HCT116 (cell line): ENCODE data around the gene ITGAV. TPM values are rescaled to one million over a fixed set of nuclear protein-coding genes. Genes with fewer than 3 reads are reported as not detected.

Experiments used
- ATAC-seq: fragments of 200-7000 bp; cut with Tn5 transposase; 2 replicates; pipeline ENCODE4 v1.9.1; 2020; ENCODE audit warnings: mild to moderate bottlenecking, moderate library complexity
- BruUV-seq: library from RNA; stranded (reverse); fragments of 400-500 nt; replicated peaks from 2 replicates; lab custom pipeline; 2021; lab: Mats Ljungman, UMichigan
- CTCF ChIA-PET: fragments of 300-600 bp; sonication (Branson Sonifier 250); formaldehyde crosslinking; loops from one replicate; lab custom pipeline; 2021; ENCODE audit warnings: antibody characterized with exemption; lab: Charles Lee
- POLR2A ChIA-PET: fragments of 300-600, 350-600 bp; sonication (Branson Sonifier 250); formaldehyde crosslinking; loops from one replicate; lab custom pipeline; 2021; ENCODE audit warnings: antibody characterized with exemption; lab: Charles Lee
- RAD21 ChIA-PET, 2 experiments: fragments of 300-600 bp; sonication (Branson Sonifier 250); formaldehyde crosslinking; loops; one replicate each; lab custom pipeline; 2023; ENCODE audit warnings: low total read pairs in 2 of 2; ENCODE audit not compliant: uncharacterized antibody in 2 of 2, unreplicated experiment in 2 of 2, low non-redundant PET in 1 of 2; lab: Charles Lee
- DNase-seq: peaks from one replicate; pipeline ENCODE4 v3.0.0-alpha.2; 2010; ENCODE audit warnings: low read depth, low spot score
- H2AFZ ChIP-seq: fragments of 200-600 bp; shearing (Covaris generic), sonication (generic); 2 replicates; pipeline ENCODE4 v1.6.1; 2017; ENCODE audit warnings: low read depth, mixed run types, mixed read lengths, antibody characterized with exemption, low read length; ENCODE audit not compliant: poor library complexity, severe bottlenecking
- H3K27ac ChIP-seq: 2 replicates; pipeline ENCODE4 v1.5.1; 2012; ENCODE audit warnings: low read depth, low read length
- H3K27me3 ChIP-seq: fragments of 200-600 bp; sonication (generic); 2 replicates; pipeline ENCODE4 v1.6.1; 2016; ENCODE audit warnings: mixed run types, low read length, mixed read lengths; ENCODE audit not compliant: insufficient read depth
- H3K36me3 ChIP-seq, 2 experiments: fragments of 200-500 bp in 1 of 2; fragments of 200-600 bp in 1 of 2; sonication (Bioruptor generic) in 1 of 2; sonication (generic) in 1 of 2; 2 replicates each; pipeline versions ENCODE4 v1.5.1 to v1.6.1; 2014 to 2016; ENCODE audit warnings: low read length in 2 of 2, inconsistent platforms in 1 of 2, mixed read lengths in 1 of 2, mixed run types in 1 of 2; ENCODE audit not compliant: insufficient read depth in 2 of 2, control insufficient read depth in 1 of 2
- H3K4me1 ChIP-seq, 2 experiments: fragments of 200-600 bp in 1 of 2; sonication (generic) in 1 of 2; 2 replicates each; pipeline versions ENCODE4 v1.5.1 to v1.6.1; 2012 to 2017; ENCODE audit warnings: low read length in 2 of 2, inconsistent platforms in 1 of 2, mild to moderate bottlenecking in 1 of 2, mixed read lengths in 1 of 2, mixed run types in 1 of 2, moderate library complexity in 1 of 2; ENCODE audit not compliant: insufficient read depth in 2 of 2, control insufficient read depth in 1 of 2
- H3K4me2 ChIP-seq: fragments of 200-600 bp; sonication (generic); 2 replicates; pipeline ENCODE4 v1.6.1; 2017; ENCODE audit warnings: mixed run types, low read length, mixed read lengths
- H3K4me3 ChIP-seq, 2 experiments: fragments of 200-600 bp in 1 of 2; sonication (generic) in 1 of 2; replicated peaks in 1 of 2; 2 replicates each; pipeline ENCODE4 v1.5.1; 2011 to 2016; ENCODE audit warnings: low read length in 2 of 2, control low read depth in 1 of 2, low read depth in 1 of 2, mild to moderate bottlenecking in 1 of 2, mixed read lengths in 1 of 2, mixed run types in 1 of 2
- H3K79me2 ChIP-seq: fragments of 200-600 bp; sonication (generic); 2 replicates; pipeline ENCODE4 v1.6.1; 2017; ENCODE audit warnings: mild to moderate bottlenecking, mixed run types, low read length, moderate library complexity, mixed read lengths; ENCODE audit not compliant: insufficient read depth
- H3K9ac ChIP-seq: fragments of 200-600 bp; sonication (generic); 2 replicates; pipeline ENCODE4 v1.6.1; 2016; ENCODE audit warnings: low read length, mixed read lengths
- H3K9me2 ChIP-seq: fragments of 200-600 bp; sonication (generic), shearing (Covaris generic); 2 replicates; pipeline ENCODE4 v1.6.1; 2017; ENCODE audit warnings: mixed run types, mild to moderate bottlenecking, moderate library complexity; ENCODE audit not compliant: insufficient read depth
- H3K9me3 ChIP-seq, 2 experiments: fragments of 200-500 bp in 1 of 2; fragments of 200-600 bp in 1 of 2; sonication (Bioruptor generic) in 1 of 2; sonication (generic) in 1 of 2; 2 replicates each; pipeline ENCODE4 v1.6.1; 2014 to 2017; ENCODE audit warnings: low read length in 2 of 2, mixed read lengths in 2 of 2, inconsistent platforms in 1 of 2, low read depth in 1 of 2, mild to moderate bottlenecking in 1 of 2, mixed run types in 1 of 2, moderate library complexity in 1 of 2; ENCODE audit not compliant: control insufficient read depth in 1 of 2, insufficient read depth in 1 of 2
- H4K20me1 ChIP-seq: fragments of 200-600 bp; sonication (generic), shearing (Covaris generic); 2 replicates; pipeline ENCODE4 v1.6.1; 2017; ENCODE audit warnings: mixed run types, mild to moderate bottlenecking, moderate library complexity; ENCODE audit not compliant: insufficient read depth
- CBX3 ChIP-seq: IDR thresholded peaks from 2 replicates; pipeline ENCODE4 v1.6.1; 2012; ENCODE audit warnings: low read depth
- CEBPB ChIP-seq: IDR thresholded peaks from 2 replicates; pipeline ENCODE4 v1.6.1; 2012; ENCODE audit warnings: low read depth
- ELF1 ChIP-seq: IDR thresholded peaks from 2 replicates; pipeline ENCODE4 v1.6.1; 2012; ENCODE audit warnings: low read depth, borderline replicate concordance
- EZH2phosphoT487 ChIP-seq: fragments of 200-600 bp; IDR thresholded peaks from 2 replicates; pipeline ENCODE4 v1.6.1; 2018; ENCODE audit warnings: antibody characterized with exemption, borderline replicate concordance
- FOSL1 ChIP-seq: IDR thresholded peaks from 2 replicates; pipeline ENCODE4 v1.6.1; 2012; ENCODE audit warnings: low read depth
- JUND ChIP-seq: IDR thresholded peaks from 2 replicates; pipeline ENCODE4 v1.6.1; 2012
- POLR2A ChIP-seq: IDR thresholded peaks from 2 replicates; pipeline ENCODE4 v1.7.0; 2011; ENCODE audit warnings: borderline replicate concordance; ENCODE audit not compliant: insufficient read depth, insufficient read length; ENCODE audit errors: extremely low read depth
- RAD21 ChIP-seq: IDR thresholded peaks from 2 replicates; pipeline ENCODE4 v1.6.1; 2012; ENCODE audit warnings: low read depth, mild to moderate bottlenecking
- SIN3A ChIP-seq: IDR thresholded peaks from 2 replicates; pipeline ENCODE4 v1.6.1; 2012; ENCODE audit warnings: low read depth
- SP1 ChIP-seq: IDR thresholded peaks from 2 replicates; pipeline ENCODE4 v1.6.1; 2012; ENCODE audit warnings: low read depth
- SRF ChIP-seq: IDR thresholded peaks from 2 replicates; pipeline ENCODE4 v1.6.1; 2012; ENCODE audit warnings: low read depth
- TCF7L2 ChIP-seq: IDR thresholded peaks from 2 replicates; pipeline ENCODE4 v1.7.0; 2011; ENCODE audit warnings: borderline replicate concordance, inconsistent platforms; ENCODE audit not compliant: insufficient read depth, insufficient read length; ENCODE audit errors: extremely low read depth
- YY1 ChIP-seq: IDR thresholded peaks from 2 replicates; pipeline ENCODE4 v1.6.1; 2011; ENCODE audit warnings: low read length, low read depth, moderate library complexity, mild to moderate bottlenecking; ENCODE audit not compliant: insufficient replicate concordance; ENCODE audit errors: extremely low read depth
- ZFX ChIP-seq: fragments of 450-650 bp; IDR thresholded peaks from 2 replicates; pipeline ENCODE4 v1.6.1; 2017
- ZNF274 ChIP-seq: fragments of 200-500 bp; sonication (Bioruptor generic); IDR thresholded peaks from 2 replicates; pipeline ENCODE4 v1.6.1; 2014; ENCODE audit warnings: mild to moderate bottlenecking, low read depth, low read length, inconsistent platforms
- intact Hi-C: fragments of 100-400 bp; cut with micrococcal nuclease; formaldehyde crosslinking; loops from 2 replicates; pipeline ENCODE4 v1.10.0; 2022
- total RNA-seq: library from RNA; stranded (reverse); gene quantifications from one replicate; pipeline ENCODE4 v1.2.1, GENCODE V29; 2021; ENCODE audit not compliant: unreplicated experiment
- TF ChIP-seq, protein P1 (sequence below): IDR thresholded peaks from 2 replicates; pipeline ENCODE4 v1.6.1; 2011; ENCODE audit warnings: mild to moderate bottlenecking, low read length, moderate library complexity; ENCODE audit not compliant: insufficient replicate concordance; ENCODE audit errors: extremely low read depth
- TF ChIP-seq, protein P2 (sequence below): IDR thresholded peaks from 2 replicates; pipeline ENCODE4 v1.6.1; 2012

The ITGAV gene
- total RNA-seq, 1 experiment from 2014 or later, result 36.3 TPM

DNA sequence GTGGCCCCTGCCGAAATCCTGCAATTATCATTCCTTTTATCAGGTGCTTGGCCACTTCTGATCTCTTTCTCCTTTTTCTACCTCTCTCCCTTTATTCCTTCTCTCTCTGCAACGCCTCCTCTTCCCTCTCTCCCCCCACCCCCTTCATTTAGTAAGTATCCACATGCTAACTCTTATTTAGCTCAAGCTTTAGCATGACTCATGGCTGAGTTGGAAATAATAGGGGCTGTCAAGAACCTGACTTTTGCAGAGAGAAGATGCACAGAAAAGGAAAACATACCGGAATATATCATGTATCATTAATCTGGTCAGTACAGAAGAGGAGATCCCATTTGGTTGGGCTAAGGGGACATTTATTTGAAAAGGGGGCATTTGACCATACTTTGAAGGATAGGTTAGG, 137.1 kb downstream of the ITGAV start (continued):
- no peak for TF ChIP-seq YY1

DNA sequence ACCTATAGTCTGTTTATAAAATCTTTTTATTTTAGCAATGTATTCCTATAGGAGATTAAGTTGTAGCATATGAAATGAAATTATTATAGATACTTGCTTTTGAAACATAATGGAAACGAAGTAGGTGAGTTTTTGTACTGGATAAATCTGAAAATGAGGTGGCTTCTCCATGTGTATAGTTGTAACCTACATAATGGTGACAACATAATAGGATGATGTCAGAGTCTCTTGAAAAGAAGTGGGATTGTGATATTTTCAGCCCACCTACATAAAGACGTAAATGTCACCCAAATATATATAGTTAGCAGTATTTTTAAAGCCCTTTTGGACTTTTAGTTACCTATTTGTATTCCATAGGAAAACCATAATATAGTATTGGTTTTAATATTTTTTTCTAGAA, 138.8 kb downstream of the ITGAV start:
- no TSS peak for BruUV-seq
- Histone ChIP-seq H2AFZ (no peak overlapping the region), H3K9ac (no peak overlapping the region), H3K27me3 (no peaks in the 10 kb centered on the region), H3K27ac (no peak overlapping the region), H3K9me2 (no peaks in the 10 kb centered on the region; the same call in 1 of the 2 replicates), H3K4me2 (no peak overlapping the region), H3K4me1 (no peaks in the 10 kb centered on the region), H3K4me3 (no peak overlapping the region), H3K36me3 (no peaks in the 10 kb centered on the region), H3K9me3 (no peaks in the 10 kb centered on the region; a peak in 1 of 4 replicates), H4K20me1 (no peaks in the 10 kb centered on the region)
- no peak for DNase-seq
- ATAC-seq, result no peak
- POLR2A ChIA-PET, result no interaction called here
- intact Hi-C loops, result no loop called here
- CTCF ChIA-PET, result no interaction called here
- RAD21 ChIA-PET, result no interaction called here
- TF ChIP-seq JUND, result no peak
- no peak for TF ChIP-seq FOSL1
- TF ChIP-seq ZNF274, result no peak
- TF ChIP-seq SP1, result no peak
- TF ChIP-seq, protein P1, sequence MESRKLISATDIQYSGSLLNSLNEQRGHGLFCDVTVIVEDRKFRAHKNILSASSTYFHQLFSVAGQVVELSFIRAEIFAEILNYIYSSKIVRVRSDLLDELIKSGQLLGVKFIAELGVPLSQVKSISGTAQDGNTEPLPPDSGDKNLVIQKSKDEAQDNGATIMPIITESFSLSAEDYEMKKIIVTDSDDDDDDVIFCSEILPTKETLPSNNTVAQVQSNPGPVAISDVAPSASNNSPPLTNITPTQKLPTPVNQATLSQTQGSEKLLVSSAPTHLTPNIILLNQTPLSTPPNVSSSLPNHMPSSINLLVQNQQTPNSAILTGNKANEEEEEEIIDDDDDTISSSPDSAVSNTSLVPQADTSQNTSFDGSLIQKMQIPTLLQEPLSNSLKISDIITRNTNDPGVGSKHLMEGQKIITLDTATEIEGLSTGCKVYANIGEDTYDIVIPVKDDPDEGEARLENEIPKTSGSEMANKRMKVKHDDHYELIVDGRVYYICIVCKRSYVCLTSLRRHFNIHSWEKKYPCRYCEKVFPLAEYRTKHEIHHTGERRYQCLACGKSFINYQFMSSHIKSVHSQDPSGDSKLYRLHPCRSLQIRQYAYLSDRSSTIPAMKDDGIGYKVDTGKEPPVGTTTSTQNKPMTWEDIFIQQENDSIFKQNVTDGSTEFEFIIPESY, result no peak
- TF ChIP-seq ELF1, result no peak
- TF ChIP-seq TCF7L2, result no peak
- TF ChIP-seq RAD21, result no peak
- no peak for TF ChIP-seq CBX3
- no peak for TF ChIP-seq CEBPB
- TF ChIP-seq EZH2phosphoT487, result no peak
- TF ChIP-seq ZFX, result no peak
- TF ChIP-seq POLR2A, result no peak
- no peak for TF ChIP-seq YY1
- no peak for TF ChIP-seq SRF
- TF ChIP-seq, protein P2, sequence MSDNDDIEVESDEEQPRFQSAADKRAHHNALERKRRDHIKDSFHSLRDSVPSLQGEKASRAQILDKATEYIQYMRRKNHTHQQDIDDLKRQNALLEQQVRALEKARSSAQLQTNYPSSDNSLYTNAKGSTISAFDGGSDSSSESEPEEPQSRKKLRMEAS, result no peak
- TF ChIP-seq SIN3A, result no peak
- TF ChIP-seq, all 23 proteins: peak for 0
- no peaks in the 10 kb centered on the region for H3K79me2 ChIP-seq

Other genes starting within 250 kb of the ITGAV start
- 75.2 TPM for gene ZC3H15, start 103.8 kb upstream of the ITGAV start, total RNA-seq
- gene FAM171B, start 104.0 kb downstream of the ITGAV start, total RNA-seq, result 18.3 TPM